Stomach (tissue), 9 donors: Measurements from ENCODE around the gene IGSF8. TPM values are rescaled to one million over a fixed set of nuclear protein-coding genes. Genes with fewer than 3 reads are reported as not detected.
A peak's percentile ranks its signal among the peaks of the same experiment; 100 is the strongest.

ENCODE experiments used
- DNase-seq, 2 donors: peaks; one replicate each; pipeline versions ENCODE4 v3.0.0 to v3.0.0-alpha.2; 2013 to 2019
- H3K27ac ChIP-seq, 5 donors: fragments of 200-600 bp in 4 of 5; sonication (generic) in 4 of 5; one replicate each; pipeline ENCODE4 v1.5.1; 2013 to 2019; ENCODE audit warnings: mild to moderate bottlenecking in 1 of 5, moderate library complexity in 1 of 5
- H3K27me3 ChIP-seq, 3 donors: fragments of 200-600 bp; sonication (generic); one replicate each; pipeline ENCODE4 v1.5.1; 2017 to 2019; ENCODE audit warnings: mixed run types in 1 of 3
- H3K36me3 ChIP-seq, 4 donors: fragments of 200-600 bp; sonication (generic); 1 replicate in 3 of 4; 2 replicates in 1 of 4; pipeline ENCODE4 v1.5.1; 2016 to 2019
- H3K4me1 ChIP-seq, 4 donors: fragments of 200-600 bp; sonication (generic); one replicate each; pipeline ENCODE4 v1.5.1; 2016 to 2019
- H3K4me3 ChIP-seq, 4 donors: fragments of 200-600 bp; sonication (generic) in 3 of 4; one replicate each; pipeline ENCODE4 v1.5.1; 2016 to 2019; ENCODE audit warnings: mild to moderate bottlenecking in 1 of 4
- H3K9me3 ChIP-seq, 4 donors: fragments of 200-600 bp; sonication (generic); one replicate each; pipeline ENCODE4 v1.5.1; 2016 to 2019
- CTCF ChIP-seq, 7 experiments: fragments of 450-650 bp in 4 of 7; fragments of 200-600 bp in 3 of 7; sonication (generic) in 3 of 7; IDR thresholded peaks; one replicate each; pipeline ENCODE4 v1.5.1; 2016 to 2019; ENCODE audit warnings: antibody characterized with exemption in 7 of 7, control low read depth in 2 of 7, mild to moderate bottlenecking in 1 of 7
- EP300 ChIP-seq: sonication (generic); formaldehyde crosslinking; IDR thresholded peaks from one replicate; pipeline ENCODE4 v1.6.1; 2017; ENCODE audit warnings: antibody characterized with exemption
- POLR2A ChIP-seq, 4 donors: fragments of 450-650 bp; IDR thresholded peaks; one replicate each; pipeline ENCODE4 v1.6.1; 2016; ENCODE audit warnings: antibody characterized with exemption in 4 of 4, control low read depth in 2 of 4, mild to moderate bottlenecking in 1 of 4, moderate library complexity in 1 of 4
- POLR2AphosphoS5 ChIP-seq, 3 donors: sonication (generic); formaldehyde crosslinking; IDR thresholded peaks; one replicate each; pipeline ENCODE4 v1.6.1; 2016; ENCODE audit warnings: antibody characterized with exemption in 3 of 3
- WGBS, 5 donors: extraction: QIAGEN DNeasy Blood & Tissue Kit in 3 of 5; methylation state at CpG; one replicate each; pipeline versions ENCODE4 v1.1.5 to v1.1.7; 2013 to 2018; 5-methylcytosine and 5-hydroxymethylcytosine counted together
- intact Hi-C: fragments of 100-400 bp; cut with DNase I; formaldehyde crosslinking; loops from one replicate; pipeline ENCODE4 v1.15.1; 2023; ENCODE audit warnings: low total_unique reads
- polyA plus RNA-seq, 3 donors: library from polyadenylated mRNA; stranded (reverse); fragments of 200-250 nt; gene quantifications; one replicate each; pipeline ENCODE4 v1.2.3, GENCODE V29; 2013
- total RNA-seq, 5 donors: library from RNA; depleted of rRNA; stranded (reverse); fragments of >200 nt; gene quantifications; one replicate each; pipeline versions ENCODE4 v1.1.0 to v1.2.3, GENCODE V29; 2014 to 2016
- donor health status: healthy with polysubstance abuse.
- donor health status: Bipolar disorder and iron deficiency.
- donor health status: healthy.

Gene IGSF8
- total and polyA plus RNA-seq, 8 donors: 4.7 to 65.2 (median 14.8) TPM

GRCh38 chr1:160087118-160087662 is 11.2 kb downstream of the IGSF8 start:
- intact Hi-C loops: no loop called here
- Histone ChIP-seq H3K27ac (no peak overlapping the region), H3K4me1 (peaks cover 9 to 14% (median 13%) of the 10 kb centered on the region in 4 donors), H3K36me3 (peaks cover 16 to 56% (median 50%) of the 10 kb centered on the region in 4 donors), H3K27me3 (peaks cover 0 to 27% (median 24%) of the 10 kb centered on the region in 3 donors), H3K9me3 (no peaks in the 10 kb centered on the region), H3K4me3 (no peak overlapping the region)
- TF ChIP-seq POLR2A (IDR thresholded peaks at IDR 0.05) (no peak), POLR2AphosphoS5 (IDR thresholded peaks at IDR 0.05) (no peak), CTCF (IDR thresholded peaks at IDR 0.05) (no peak), EP300 (no peak)
- 86 to 93% (median 92%) methylated on average over 11 to 12 of the region's 12 CpGs for WGBS, 5 donors
- no peak for DNase-seq

- TF ChIP-seq EP300 (no peak), POLR2A (IDR thresholded peaks at IDR 0.05) (no peak), POLR2AphosphoS5 (IDR thresholded peaks at IDR 0.05) (no peak), CTCF (IDR thresholded peaks at IDR 0.05) (no peak)
- peak in 1 of 2 donors; percentile 44 for DNase-seq
- H3K27me3 ChIP-seq: peaks cover 0 to 34% (median 31%) of the 10 kb centered on the region in 3 donors
- H3K36me3 ChIP-seq: peaks cover 9 to 49% (median 43%) of the 10 kb centered on the region in 4 donors
- WGBS, 5 donors: 77 to 83% (median 81%) methylated on average over 5 of the region's 5 CpGs
- H3K4me1 ChIP-seq: peaks cover 9 to 14% (median 13%) of the 10 kb centered on the region in 4 donors
- H3K9me3 ChIP-seq: no peaks in the 10 kb centered on the region
- H3K4me3 ChIP-seq: no peak overlapping the region
- peak overlapping the region in 1 of 5 donors; percentile 13 for H3K27ac ChIP-seq
- intact Hi-C loops: no loop called here
Observed at GRCh38 chr1:160086456-160086892, 11.9 kb downstream of the IGSF8 start.

GRCh38 chr1:160085686-160086455 is 12.5 kb downstream of the IGSF8 start:
- intact Hi-C loops: no loop called here
- WGBS, 5 donors: 47 to 61% (median 54%) methylated on average over 17 to 19 of the region's 19 CpGs
- DNase-seq: peak; percentile 83 to 90

More at GRCh38 chr1:160085686-160086455, 12.5 kb downstream of the IGSF8 start:
- no peak for TF ChIP-seq EP300
- peak in 5 of 7 experiments; percentile 54 to 80 (median 71) for TF ChIP-seq CTCF (IDR thresholded peaks at IDR 0.05)
- peaks cover 0 to 40% (median 37%) of the 10 kb centered on the region in 3 donors for H3K27me3 ChIP-seq
- peak overlapping the region in 1 of 5 donors; percentile 13 for H3K27ac ChIP-seq
- H3K4me3 ChIP-seq: no peak overlapping the region
- H3K4me1 ChIP-seq: peaks cover 9 to 20% (median 13%) of the 10 kb centered on the region in 4 donors
- peaks cover 5 to 43% (median 37%) of the 10 kb centered on the region in 4 donors for H3K36me3 ChIP-seq
- H3K9me3 ChIP-seq: no peaks in the 10 kb centered on the region
